Astrocyte (in vitro differentiated cells and primary cell): ENCODE measurements around the gene KRTAP9-4. TPM values are rescaled to one million over a fixed set of nuclear protein-coding genes. Genes with fewer than 3 reads are reported as not detected.
"Not testable (repeated sequence)": the region's sequence is repeated elsewhere in the genome, so short reads cannot be mapped to it uniquely, and the experiment has no call there.

Experiments used
- DNase-seq: peaks from one replicate; pipeline ENCODE4 v3.0.0-alpha.2; 2010; ENCODE audit warnings: low read depth
- FAIRE-seq: peaks from 2 replicates; lab custom pipeline; 2011; peaks lifted over from hg19 to GRCh38; lab: Jason Lieb, UNC
- H2AFZ ChIP-seq: 2 replicates; pipeline ENCODE4 v1.6.0; 2012; ENCODE audit warnings: low read depth, low read length, inconsistent platforms
- H3K27ac ChIP-seq: 2 replicates; pipeline ENCODE4 v1.5.1; 2011; ENCODE audit warnings: low read depth, low read length, inconsistent platforms
- H3K27me3 ChIP-seq: 2 replicates; pipeline ENCODE4 v1.6.0; 2011; ENCODE audit warnings: low read length, inconsistent platforms; ENCODE audit not compliant: insufficient read depth
- H3K36me3 ChIP-seq: 2 replicates; pipeline ENCODE4 v1.5.1; 2011; ENCODE audit warnings: low read length, inconsistent platforms; ENCODE audit not compliant: insufficient read depth
- H3K4me1 ChIP-seq: 2 replicates; pipeline ENCODE4 v1.5.1; 2011; ENCODE audit warnings: low read length, inconsistent platforms; ENCODE audit not compliant: insufficient read depth
- H3K4me2 ChIP-seq: 2 replicates; pipeline ENCODE4 v1.6.0; 2012; ENCODE audit warnings: low read length, inconsistent platforms
- H3K4me3 ChIP-seq: 2 replicates; pipeline ENCODE4 v1.5.1; 2011; ENCODE audit warnings: low read depth, mild to moderate bottlenecking, low read length, inconsistent platforms; ENCODE audit not compliant: insufficient read depth
- H3K79me2 ChIP-seq: 2 replicates; pipeline ENCODE4 v1.6.0; 2012; ENCODE audit warnings: mild to moderate bottlenecking, low read length, inconsistent platforms; ENCODE audit not compliant: insufficient read depth
- H3K9ac ChIP-seq: 2 replicates; pipeline ENCODE4 v1.6.0; 2012; ENCODE audit warnings: mild to moderate bottlenecking, low read length, inconsistent platforms
- H3K9me3 ChIP-seq: 2 replicates; pipeline ENCODE4 v1.5.1; 2012; ENCODE audit warnings: low read depth, mild to moderate bottlenecking, low read length, inconsistent platforms; ENCODE audit not compliant: insufficient read depth
- H4K20me1 ChIP-seq: 2 replicates; pipeline ENCODE4 v1.6.0; 2012; ENCODE audit warnings: low read length, inconsistent platforms; ENCODE audit not compliant: insufficient read depth
- H3K27ac Mint-ChIP-seq: one replicate; pipeline ENCODE4 v1.8.0; 2021; ENCODE audit warnings: mild to moderate bottlenecking, mixed read lengths; ENCODE audit not compliant: unreplicated experiment
- H3K27me3 Mint-ChIP-seq: one replicate; pipeline ENCODE4 v1.8.0; 2021; ENCODE audit warnings: low read depth, mixed read lengths; ENCODE audit not compliant: unreplicated experiment
- H3K36me3 Mint-ChIP-seq: one replicate; pipeline ENCODE4 v1.8.0; 2021; ENCODE audit warnings: low read depth, mixed read lengths; ENCODE audit not compliant: unreplicated experiment
- H3K4me1 Mint-ChIP-seq: one replicate; pipeline ENCODE4 v1.8.0; 2021; ENCODE audit warnings: low read depth, mixed read lengths; ENCODE audit not compliant: unreplicated experiment
- H3K4me3 Mint-ChIP-seq: one replicate; pipeline ENCODE4 v1.8.0; 2021; ENCODE audit warnings: mild to moderate bottlenecking, moderate library complexity, mixed read lengths; ENCODE audit not compliant: unreplicated experiment
- H3K9me3 Mint-ChIP-seq: one replicate; pipeline ENCODE4 v1.8.0; 2021; ENCODE audit warnings: mild to moderate bottlenecking, mixed read lengths; ENCODE audit not compliant: unreplicated experiment
- CTCF ChIP-seq: IDR thresholded peaks from 2 replicates; pipeline ENCODE4 v1.5.1; 2011; ENCODE audit warnings: low read depth, mild to moderate bottlenecking, inconsistent platforms, low read length, moderate library complexity; ENCODE audit not compliant: insufficient read depth
- EZH2 ChIP-seq: IDR thresholded peaks from 2 replicates; pipeline ENCODE4 v1.6.1; 2012; ENCODE audit warnings: mild to moderate bottlenecking, low read length, inconsistent platforms; ENCODE audit not compliant: insufficient read depth
- total RNA-seq: library from RNA; stranded (reverse); gene quantifications from 2 replicates; pipeline ENCODE4 v1.2.1, GENCODE V29; 2021

Gene KRTAP9-4
- total RNA-seq, 1 donor from 2014 or later: not detected

- peaks cover 4% of the 10 kb centered on the region for H3K27me3 ChIP-seq
- H3K4me3 ChIP-seq: no peak overlapping the region
- H3K9me3 ChIP-seq: no peaks in the 10 kb centered on the region
- no peaks in the 10 kb centered on the region for H3K36me3 Mint-ChIP-seq
- no peaks in the 10 kb centered on the region for H3K4me1 Mint-ChIP-seq
- H3K9ac ChIP-seq: no peak overlapping the region
- FAIRE-seq (no peak), DNase-seq (no peak)
- no peak overlapping the region for H2AFZ ChIP-seq
- no peak overlapping the region for H3K4me3 Mint-ChIP-seq
- no peak overlapping the region for H3K4me2 ChIP-seq
- no peaks in the 10 kb centered on the region for H3K4me1 ChIP-seq
- H3K9me3 Mint-ChIP-seq: peaks cover 2% of the 10 kb centered on the region
- no peak overlapping the region for H3K27ac Mint-ChIP-seq
- no peaks in the 10 kb centered on the region for H4K20me1 ChIP-seq
- no peaks in the 10 kb centered on the region for H3K36me3 ChIP-seq
- no peaks in the 10 kb centered on the region for H3K79me2 ChIP-seq
- H3K27ac ChIP-seq: no peak overlapping the region
- H3K27me3 Mint-ChIP-seq: peaks cover 24% of the 10 kb centered on the region
- TF ChIP-seq EZH2: no peak
- no peak for TF ChIP-seq CTCF
These were observed 19.4 kb upstream of the KRTAP9-4 start for GRCh38 chr17:41230094-41230493.

- Histone ChIP-seq H2AFZ (no peak overlapping the region), H3K9ac (no peak overlapping the region), H3K27ac (no peak overlapping the region), H3K4me2 (no peak overlapping the region), H3K36me3 (no peaks in the 10 kb centered on the region), H3K9me3 (no peaks in the 10 kb centered on the region), H3K4me1 (no peaks in the 10 kb centered on the region), H3K79me2 (no peaks in the 10 kb centered on the region), H4K20me1 (no peaks in the 10 kb centered on the region), H3K4me3 (no peak overlapping the region), H3K27me3 (peaks cover 8% of the 10 kb centered on the region)
- Mint-ChIP-seq H3K27ac (no peak overlapping the region), H3K36me3 (no peaks in the 10 kb centered on the region), H3K4me3 (no peak overlapping the region), H3K4me1 (no peaks in the 10 kb centered on the region), H3K27me3 (peaks cover 22% of the 10 kb centered on the region), H3K9me3 (peaks cover 2% of the 10 kb centered on the region)
- no peak for DNase-seq
- no peak for FAIRE-seq
- no peak for TF ChIP-seq EZH2
- TF ChIP-seq CTCF: no peak
These were observed 17.8 kb upstream of the KRTAP9-4 start for GRCh38 chr17:41231731-41232130.

- H3K4me2 ChIP-seq, H3K36me3 Mint-ChIP-seq, H3K79me2 ChIP-seq, H3K27me3 ChIP-seq, FAIRE-seq, H4K20me1 ChIP-seq, H3K9me3 ChIP-seq, H3K4me3 Mint-ChIP-seq, H3K27ac ChIP-seq, H2AFZ ChIP-seq, H3K4me1 ChIP-seq, H3K27ac Mint-ChIP-seq, DNase-seq, H3K9me3 Mint-ChIP-seq, H3K4me1 Mint-ChIP-seq, H3K9ac ChIP-seq, H3K36me3 ChIP-seq, H3K4me3 ChIP-seq: not testable (repeated sequence)
- peaks cover 27% of the 10 kb centered on the region for H3K27me3 Mint-ChIP-seq
These were observed 16.9 kb upstream of the KRTAP9-4 start, which contains the start of gene KRTAP9-3 for GRCh38 chr17:41232399-41233105. KRTAP9-3 (plus strand) TSS chr17:41232449; CDS start chr17:41232502, 53 bp downstream.

- not testable (repeated sequence) for H3K4me3 Mint-ChIP-seq, H3K4me3 ChIP-seq, FAIRE-seq, H3K27me3 ChIP-seq, H3K27ac ChIP-seq, H3K9me3 ChIP-seq, H3K79me2 ChIP-seq, H3K9me3 Mint-ChIP-seq, H3K4me1 ChIP-seq, H3K4me2 ChIP-seq, H4K20me1 ChIP-seq, DNase-seq, H2AFZ ChIP-seq, H3K4me1 Mint-ChIP-seq, H3K9ac ChIP-seq, H3K36me3 Mint-ChIP-seq, H3K36me3 ChIP-seq, H3K27ac Mint-ChIP-seq
- peaks cover 24% of the 10 kb centered on the region for H3K27me3 Mint-ChIP-seq
These were observed 12.4 kb upstream of the KRTAP9-4 start for GRCh38 chr17:41237116-41237515.

GRCh38 chr17:41237949-41238437 is 11.5 kb upstream of the KRTAP9-4 start, which contains the start of gene KRTAP9-8:
KRTAP9-8 (plus strand) TSS chr17:41237999; CDS start chr17:41238052, 53 bp downstream.
- H3K4me1 ChIP-seq, FAIRE-seq, DNase-seq, H4K20me1 ChIP-seq, H3K27ac ChIP-seq, H3K27ac Mint-ChIP-seq, H3K4me3 ChIP-seq, H3K9me3 Mint-ChIP-seq, H3K36me3 Mint-ChIP-seq, H2AFZ ChIP-seq, H3K4me2 ChIP-seq, H3K9ac ChIP-seq, H3K27me3 ChIP-seq, H3K79me2 ChIP-seq, H3K36me3 ChIP-seq, H3K9me3 ChIP-seq, H3K4me1 Mint-ChIP-seq, H3K4me3 Mint-ChIP-seq: not testable (repeated sequence)
- peaks cover 23% of the 10 kb centered on the region for H3K27me3 Mint-ChIP-seq
